Non-pigmented ciliary epithelial cell (primary cell): Measurements from ENCODE around the gene KIR3DL2.
"Not testable (repeated sequence)": the region's sequence is repeated elsewhere in the genome, so short reads cannot be mapped to it uniquely, and the experiment has no call there.

Source experiments
- DNase-seq: peaks from one replicate; pipeline ENCODE4 v3.0.0-alpha.2; 2010; ENCODE audit warnings: low read depth

KIR3DL2 gene

GRCh38 chr19:54871696-54872095 is 21.5 kb downstream of the KIR3DL2 start:
- no peak for DNase-seq

DNA sequence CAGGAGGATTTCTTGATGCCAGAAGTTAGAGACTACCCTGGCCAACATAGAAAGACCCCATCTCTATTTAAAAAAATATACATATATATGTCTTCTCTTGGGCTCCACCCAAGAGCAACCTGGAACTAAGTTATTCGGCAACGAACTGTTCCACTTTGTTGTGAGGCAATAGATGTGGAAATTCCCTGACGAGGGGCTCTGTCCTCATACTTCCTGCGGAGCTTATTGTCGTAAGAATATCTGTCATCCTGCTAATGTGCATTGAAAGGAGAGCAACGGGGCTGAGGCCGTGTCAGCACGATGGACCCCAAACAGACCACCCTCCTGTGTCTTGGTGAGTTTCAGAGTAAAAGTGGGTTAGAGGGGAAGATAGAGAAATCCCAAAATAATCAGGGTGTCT is 23.7 kb downstream of the KIR3DL2 start, which contains the start of gene FCAR:
FCAR (plus strand) TSS at position 246 of the 400 bp plus-strand sequence; CDS start at position 301, 55 bp downstream.
- DNase-seq: no peak

DNA sequence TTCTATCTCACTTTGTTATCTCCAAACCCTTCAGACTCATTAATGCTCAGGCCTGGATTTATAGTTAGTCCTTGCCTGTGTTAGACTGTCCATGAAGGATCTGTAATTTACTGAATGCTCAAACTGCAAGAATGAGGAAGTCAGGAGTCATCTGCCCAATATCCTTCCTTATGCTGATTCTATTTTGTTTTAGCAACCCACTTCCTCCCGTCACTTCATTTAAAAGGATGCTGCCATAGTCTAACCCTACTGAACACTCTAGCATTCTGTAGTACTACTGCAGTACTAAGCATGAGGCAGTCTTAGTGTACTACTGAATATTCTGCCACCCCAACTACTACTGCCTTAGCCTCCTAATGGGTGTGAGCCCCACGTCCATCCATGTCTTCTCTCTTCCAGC is 25.3 kb downstream of the KIR3DL2 start:
- DNase-seq: no peak

DNA sequence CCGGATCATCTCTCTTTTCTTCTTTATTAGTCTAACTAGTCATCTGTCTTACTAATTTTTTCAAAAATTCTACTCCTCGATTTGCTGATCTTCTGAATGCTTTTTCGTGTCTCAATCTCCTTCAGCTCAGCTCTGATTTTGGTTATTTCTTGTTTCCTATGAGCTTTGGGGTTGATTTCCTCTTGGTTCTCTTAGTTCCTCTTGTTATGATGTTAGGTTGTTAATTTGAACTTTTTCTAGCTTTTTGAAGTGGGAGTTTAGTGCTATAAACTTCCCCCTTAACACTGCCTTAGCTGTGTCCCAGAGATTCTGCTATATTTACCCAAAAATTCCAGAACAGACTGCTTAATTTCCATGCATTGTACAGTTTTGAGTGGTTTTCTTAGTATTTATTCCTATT is 27.2 kb downstream of the KIR3DL2 start:
- DNase-seq: no peak

- no peak for DNase-seq
These were observed 31.6 kb downstream of the KIR3DL2 start for GRCh38 chr19:54881884-54882283.

GRCh38 chr19:54882758-54883157 is 32.5 kb downstream of the KIR3DL2 start:
- DNase-seq: no peak

- no peak for DNase-seq
These were observed 33.0 kb downstream of the KIR3DL2 start for GRCh38 chr19:54883228-54883627.

DNA sequence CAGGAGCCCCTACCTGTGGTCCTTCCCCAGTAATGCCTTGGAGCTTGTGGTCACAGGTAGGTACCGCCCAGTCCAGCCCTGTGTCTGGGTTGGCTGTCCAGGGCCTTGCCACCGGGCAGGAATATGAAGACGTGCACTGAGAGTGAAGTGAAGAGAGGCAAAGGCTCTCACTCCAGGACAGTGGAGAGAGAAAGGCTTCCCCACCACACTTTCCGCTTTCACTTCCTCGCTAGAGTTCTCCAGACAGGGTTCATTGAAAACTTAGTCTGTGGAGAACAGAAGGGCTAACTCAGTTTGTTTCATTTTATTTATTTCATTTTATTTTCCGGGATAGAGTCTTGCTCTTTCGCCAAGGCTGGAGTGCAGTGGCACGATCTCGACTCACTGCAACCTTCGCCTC is 38.0 kb downstream of the KIR3DL2 start:
- no peak for DNase-seq

DNA sequence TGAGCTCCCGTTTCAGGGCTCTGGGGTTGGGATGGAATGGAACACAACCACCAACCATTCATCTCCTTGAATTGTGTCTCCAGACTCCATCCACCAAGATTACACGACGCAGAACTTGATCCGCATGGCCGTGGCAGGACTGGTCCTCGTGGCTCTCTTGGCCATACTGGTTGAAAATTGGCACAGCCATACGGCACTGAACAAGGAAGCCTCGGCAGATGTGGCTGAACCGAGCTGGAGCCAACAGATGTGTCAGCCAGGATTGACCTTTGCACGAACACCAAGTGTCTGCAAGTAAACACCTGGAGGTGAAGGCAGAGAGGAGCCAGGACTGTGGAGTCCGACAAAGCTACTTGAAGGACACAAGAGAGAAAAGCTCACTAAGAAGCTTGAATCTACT is 39.3 kb downstream of the KIR3DL2 start:
- no peak for DNase-seq

DNA sequence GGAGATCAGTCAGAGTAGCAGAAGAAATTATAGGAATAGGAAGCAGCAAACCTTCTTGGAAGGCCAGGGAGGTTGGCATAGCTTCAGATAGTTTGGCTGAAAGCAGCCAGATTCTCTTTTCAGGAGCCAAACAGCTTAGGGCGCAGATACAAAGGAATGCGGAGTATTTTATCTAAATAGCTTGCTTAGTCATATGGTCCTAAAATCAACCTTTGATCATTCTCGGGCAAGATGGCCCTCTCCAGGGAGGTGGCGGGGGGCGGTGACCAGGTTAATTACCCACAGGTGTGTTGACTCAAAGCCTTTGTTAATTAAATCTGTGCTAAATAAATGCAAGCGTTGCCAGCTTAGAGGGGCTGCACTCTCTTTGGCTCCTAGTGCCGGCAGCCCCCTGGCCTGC is 43.2 kb downstream of the KIR3DL2 start:
- no peak for DNase-seq

DNA sequence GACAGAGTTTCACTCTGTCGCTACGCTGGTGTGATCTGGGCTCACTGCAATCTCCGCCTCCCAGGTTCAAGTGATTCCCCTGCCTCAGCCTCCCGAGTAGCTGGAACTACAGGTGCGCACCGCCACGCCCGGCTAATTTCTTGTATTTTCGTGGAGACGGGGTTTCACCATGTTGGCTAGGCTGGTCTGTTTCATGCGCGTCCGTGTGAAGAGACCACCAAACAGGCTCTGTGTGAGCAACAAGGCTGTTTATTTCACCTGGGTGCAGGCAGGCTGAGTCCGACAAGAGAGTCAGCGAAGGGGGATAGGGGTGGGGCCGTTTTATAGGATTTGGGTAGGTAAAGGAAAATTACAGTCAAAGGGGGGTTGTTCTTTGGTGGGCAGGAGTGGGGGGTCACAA is 43.9 kb downstream of the KIR3DL2 start:
- DNase-seq: not testable (repeated sequence)

- DNase-seq: no peak
These were observed 45.8 kb downstream of the KIR3DL2 start for GRCh38 chr19:54896036-54896435.

DNA sequence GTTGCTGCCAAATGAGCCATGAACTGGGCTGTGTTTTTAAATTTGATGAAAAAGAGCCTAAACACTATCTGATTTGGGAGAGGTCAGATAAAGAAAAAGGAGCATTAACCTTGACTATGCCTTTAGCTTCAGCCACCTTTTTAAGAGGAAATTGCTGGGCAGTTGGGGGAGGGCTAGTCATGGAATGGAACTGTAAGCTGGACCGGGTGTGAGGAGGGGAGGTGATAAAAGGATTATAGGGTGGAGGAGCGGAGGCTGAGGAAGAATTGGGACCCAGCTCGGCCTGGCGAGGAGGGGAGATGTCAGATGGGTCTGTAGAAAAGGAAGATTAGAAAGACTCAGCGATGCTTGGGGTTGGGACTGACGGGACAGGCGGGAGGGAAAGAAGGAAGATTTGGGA is 48.4 kb downstream of the KIR3DL2 start:
- DNase-seq: not testable (repeated sequence)

- DNase-seq: not testable (repeated sequence)
These were observed 49.4 kb downstream of the KIR3DL2 start for GRCh38 chr19:54899646-54900045.

GRCh38 chr19:54901153-54901552 is 50.9 kb downstream of the KIR3DL2 start:
- not testable (repeated sequence) for DNase-seq

GRCh38 chr19:54902061-54902460 is 51.8 kb downstream of the KIR3DL2 start:
- DNase-seq: no peak

- no peak for DNase-seq
These were observed 53.1 kb downstream of the KIR3DL2 start for GRCh38 chr19:54903303-54903702.

GRCh38 chr19:54904261-54904660 is 54.0 kb downstream of the KIR3DL2 start:
- DNase-seq: not testable (repeated sequence)

GRCh38 chr19:54905421-54905802 is 55.2 kb downstream of the KIR3DL2 start:
- no peak for DNase-seq

- no peak for DNase-seq
These were observed 55.7 kb downstream of the KIR3DL2 start, which contains the start of gene NCR1 for GRCh38 chr19:54905803-54906511. TSS of gene NCR1 (plus strand) at chr19:54906148. CDS start at chr19:54906188, 40 bp downstream.

DNA sequence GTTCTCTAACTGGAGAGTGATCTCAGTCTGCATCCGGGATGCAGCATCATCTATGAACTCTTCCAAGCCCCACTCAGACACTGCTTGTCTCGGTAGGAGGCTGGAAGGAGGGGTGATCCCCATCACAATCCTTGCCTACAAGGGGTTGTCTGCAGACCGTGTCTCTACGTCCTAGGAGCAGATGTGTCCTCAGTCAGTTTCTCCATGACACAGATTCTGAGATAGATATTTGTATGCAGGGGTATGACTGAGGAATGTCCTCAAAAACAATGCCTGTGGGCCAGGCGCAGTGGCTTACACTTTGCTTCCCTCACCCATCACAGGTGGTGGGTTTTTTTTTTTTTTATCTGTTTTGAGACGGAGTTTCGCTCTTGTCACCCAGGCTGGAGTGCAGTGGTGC is 56.6 kb downstream of the KIR3DL2 start:
- DNase-seq: no peak

- not testable (repeated sequence) for DNase-seq
These were observed 57.7 kb downstream of the KIR3DL2 start for GRCh38 chr19:54907899-54908298.
